CD4-positive, alpha-beta T cell treated with Interleukin-10 for 1 hour (primary cell): Measurements from ENCODE around the gene TSHZ2.
A peak's percentile ranks its signal among the peaks of the same experiment; 100 is the strongest.
"Not testable (repeated sequence)": the region's sequence is repeated elsewhere in the genome, so short reads cannot be mapped to it uniquely, and the experiment has no call there.

Experiments used
- DNase-seq: peaks from one replicate; pipeline ENCODE4 v3.0.0-alpha.2; 2020

Gene TSHZ2

DNA sequence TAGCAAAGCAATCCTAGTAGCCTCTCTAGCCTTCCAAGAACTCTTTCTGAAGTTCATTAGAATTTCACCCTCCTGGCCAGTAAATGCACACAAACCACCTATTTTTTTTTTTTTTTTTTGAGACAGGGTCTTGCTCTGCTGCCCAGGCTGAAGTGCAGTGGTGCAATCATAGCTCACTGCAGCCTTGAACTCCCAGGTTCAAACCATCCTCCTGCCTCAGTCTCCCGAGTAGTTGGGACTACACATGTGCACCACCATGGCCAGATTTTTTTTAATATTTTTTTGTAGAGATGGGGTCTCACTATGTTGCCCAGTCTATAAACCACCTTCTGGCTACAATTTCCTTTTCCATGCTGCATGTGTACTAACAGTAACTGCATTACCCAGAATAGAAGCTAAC lies 320.2 kb downstream of the TSHZ2 start:
- DNase-seq = no peak

DNA sequence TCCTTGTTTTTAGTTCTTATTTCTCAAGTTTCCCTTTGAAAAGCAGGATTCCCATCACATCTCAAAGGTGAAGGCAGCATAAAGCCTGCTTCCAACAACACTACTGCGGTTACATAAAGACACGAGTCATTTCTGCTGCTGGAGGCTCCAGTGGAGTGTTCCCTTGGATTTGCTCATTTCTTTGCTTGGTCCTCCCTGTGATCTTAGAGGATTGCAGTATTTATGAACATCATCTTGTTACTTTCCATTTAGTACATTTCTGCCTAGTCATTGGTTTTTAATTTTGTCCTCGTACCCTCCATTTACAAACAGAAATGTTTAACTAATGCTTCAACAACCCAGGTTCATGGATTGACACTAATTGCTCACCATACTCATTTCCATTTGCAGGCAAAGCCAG lies 322.6 kb downstream of the TSHZ2 start:
- DNase-seq = no peak

DNA sequence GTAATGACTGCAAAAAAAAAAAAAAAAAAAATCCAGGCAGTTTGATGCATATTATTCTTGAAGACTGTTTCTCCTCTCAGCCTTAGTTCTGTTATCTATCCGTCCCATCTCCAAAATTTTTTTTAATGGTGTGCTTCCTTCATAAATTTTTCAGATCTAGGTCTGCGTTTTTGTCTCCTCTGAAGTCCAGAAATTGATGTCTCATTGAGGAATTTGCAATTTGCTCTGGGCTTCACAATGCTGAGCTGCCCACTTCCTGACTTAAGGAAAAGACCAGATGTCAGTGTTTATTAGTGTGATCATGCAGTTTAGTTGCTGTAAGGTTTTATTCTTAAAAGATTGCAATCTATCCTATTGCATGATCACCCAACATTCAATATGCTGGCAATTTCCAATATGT lies 323.9 kb downstream of the TSHZ2 start:
- no peak for DNase-seq

DNA sequence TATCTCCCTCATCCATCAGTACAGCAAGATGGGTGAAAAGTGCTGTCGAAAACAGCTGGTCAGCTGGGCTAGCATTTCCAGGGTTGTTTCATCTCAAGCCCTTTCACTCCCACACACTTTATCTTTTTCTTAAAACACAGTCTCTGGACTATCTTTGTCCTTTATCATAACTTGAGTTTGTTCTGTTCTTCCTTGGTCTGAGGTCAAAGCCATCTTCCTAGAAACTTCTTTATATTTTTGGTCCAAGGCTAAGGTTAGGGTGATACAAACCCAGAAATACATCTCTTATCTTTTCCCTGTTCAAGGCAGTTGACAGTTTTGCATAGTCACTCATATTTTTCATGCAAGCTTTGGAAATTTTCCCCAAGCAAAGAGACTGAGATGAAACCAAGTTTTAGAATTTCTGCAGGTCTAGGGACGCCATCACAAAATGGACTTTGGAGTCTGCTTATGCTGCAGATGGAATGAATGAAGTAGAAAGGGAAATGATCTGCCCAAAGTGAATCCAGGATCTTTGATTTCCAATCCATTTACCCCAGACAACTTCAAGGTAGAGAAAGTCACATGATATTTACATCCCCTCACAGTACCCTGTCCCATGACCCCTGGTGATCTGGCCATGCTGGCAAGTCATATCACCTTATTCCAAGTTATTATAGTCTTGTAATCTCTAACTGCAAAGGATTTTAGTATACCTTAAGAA lies 324.4 kb downstream of the TSHZ2 start:
- no peak for DNase-seq

DNA sequence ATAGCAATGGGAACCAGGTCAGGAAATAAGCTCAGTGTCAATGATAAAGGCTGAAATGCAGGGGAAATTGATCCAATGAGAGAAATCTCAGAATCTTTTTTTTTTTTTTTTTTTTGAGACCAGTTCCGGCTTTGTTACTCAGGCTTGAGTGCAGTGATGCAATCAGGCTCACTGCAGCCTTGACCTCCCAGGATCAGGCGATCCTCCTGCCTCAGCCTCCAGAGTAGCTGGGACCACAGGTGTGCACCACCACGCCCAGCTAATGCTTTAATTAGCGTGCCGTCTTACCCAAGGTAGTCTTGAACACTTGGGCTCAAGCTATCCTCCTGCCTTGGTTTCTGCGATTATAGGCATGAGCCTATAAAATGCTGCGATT lies 325.0 kb downstream of the TSHZ2 start:
- DNase-seq = no peak

DNA sequence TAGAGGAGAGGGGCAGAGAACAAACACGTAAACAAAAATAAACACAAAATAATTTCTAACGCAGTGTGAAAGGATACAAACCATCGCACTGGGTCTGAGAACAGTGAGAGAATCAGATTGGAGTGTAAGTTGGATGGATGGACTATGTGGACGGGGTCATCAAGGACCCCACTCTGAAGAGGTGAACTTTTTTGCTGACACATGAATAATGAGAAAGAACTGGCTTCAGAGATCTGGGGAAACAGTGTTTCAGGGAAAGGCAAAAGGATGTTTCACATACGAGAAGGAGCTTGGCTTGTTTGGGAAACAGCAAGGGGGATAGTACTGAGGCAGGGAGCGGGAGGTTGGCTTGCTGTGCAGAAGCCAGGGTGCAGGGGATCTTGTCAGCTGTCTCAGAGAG lies 326.1 kb downstream of the TSHZ2 start:
- no peak for DNase-seq

DNA sequence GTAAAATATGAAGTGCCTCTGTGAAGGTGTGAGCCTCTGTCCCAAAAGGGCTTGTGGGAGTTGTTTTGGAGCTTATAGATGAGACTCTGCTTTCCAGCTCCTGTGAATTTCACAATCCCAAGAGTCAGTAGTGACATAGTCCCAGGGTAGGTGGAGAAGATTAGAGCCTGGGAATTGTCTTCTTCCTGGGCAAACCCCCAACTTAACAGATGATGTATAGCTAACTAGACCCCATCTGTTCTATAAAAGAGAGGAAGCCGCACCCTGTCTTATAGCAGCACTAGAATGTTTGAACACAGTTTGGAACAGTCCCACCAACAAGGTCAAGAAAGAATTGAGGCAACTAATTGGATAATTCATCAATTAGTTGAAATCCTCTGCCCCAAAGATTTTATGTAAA lies 326.8 kb downstream of the TSHZ2 start:
- DNase-seq = no peak

DNA sequence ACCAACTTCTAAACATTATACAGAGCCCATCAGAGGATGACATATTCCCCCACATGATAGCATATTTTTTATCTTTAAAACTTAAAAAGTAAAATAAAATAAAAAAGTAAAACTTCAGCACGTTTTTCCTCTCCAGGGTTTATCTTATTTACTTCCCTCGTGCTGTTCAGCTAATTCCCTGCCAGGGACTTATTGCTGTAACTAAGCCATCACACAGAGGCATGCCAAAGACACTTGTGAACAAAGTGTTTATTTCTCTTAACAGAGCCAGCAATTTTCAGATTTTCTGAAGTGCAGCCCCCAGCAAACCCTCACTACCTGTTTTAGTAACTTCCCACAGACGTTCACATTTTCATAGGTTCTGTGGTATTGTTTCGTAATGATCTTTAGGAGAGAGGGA lies 327.7 kb downstream of the TSHZ2 start:
- no peak for DNase-seq

DNA sequence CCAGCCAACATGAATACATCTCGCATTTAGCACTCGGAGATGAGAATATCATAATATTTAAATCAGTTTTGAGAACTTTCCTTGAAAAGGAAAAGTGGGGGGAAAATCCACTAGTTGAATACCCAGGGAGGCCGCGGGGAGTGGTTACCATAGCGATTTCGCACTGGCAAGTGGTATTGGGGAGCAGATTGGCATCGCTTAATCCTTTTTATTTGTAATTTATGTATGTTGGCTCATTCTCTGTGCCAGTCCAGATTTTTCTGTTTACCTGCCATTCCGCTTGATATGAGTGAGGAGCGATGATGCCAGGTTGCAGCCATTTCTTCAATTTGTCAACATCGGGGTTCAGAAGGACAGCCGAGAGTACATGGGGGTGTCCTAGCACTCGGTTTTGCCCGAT lies 329.7 kb downstream of the TSHZ2 start:
- no peak for DNase-seq

DNA sequence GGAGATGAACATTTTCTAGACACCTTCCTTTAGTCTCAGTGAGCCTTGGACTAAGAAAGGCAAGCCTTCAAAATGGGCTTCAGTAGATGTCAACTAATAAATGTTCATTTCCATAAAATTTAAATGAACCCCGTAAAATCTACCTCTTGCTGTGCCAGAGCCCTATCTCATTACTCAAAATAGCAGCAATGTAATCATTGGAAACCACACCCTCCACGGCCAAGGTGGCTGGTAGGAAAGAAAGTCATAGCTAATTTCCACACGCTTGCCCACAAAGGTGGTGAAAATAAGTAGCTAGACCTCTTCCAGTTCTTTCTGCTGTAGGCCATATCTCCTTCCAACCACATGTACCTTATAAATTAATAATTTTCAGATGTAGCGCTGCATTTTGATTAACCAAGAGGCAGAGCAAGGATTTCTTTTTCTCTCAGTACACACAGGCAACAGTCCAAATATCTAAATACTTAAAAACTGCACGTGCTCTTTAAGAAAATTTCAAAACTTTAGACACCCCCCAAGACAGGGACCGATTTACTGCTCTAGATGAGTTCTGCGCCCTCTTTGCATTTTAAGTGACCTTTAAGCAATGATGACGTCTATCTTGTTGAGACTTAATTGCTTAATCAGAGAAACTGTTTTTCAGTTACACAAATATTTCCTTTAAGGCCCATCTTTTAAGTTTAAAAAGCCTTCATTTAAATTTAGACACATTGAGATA lies 330.7 kb downstream of the TSHZ2 start:
- no peak for DNase-seq

DNA sequence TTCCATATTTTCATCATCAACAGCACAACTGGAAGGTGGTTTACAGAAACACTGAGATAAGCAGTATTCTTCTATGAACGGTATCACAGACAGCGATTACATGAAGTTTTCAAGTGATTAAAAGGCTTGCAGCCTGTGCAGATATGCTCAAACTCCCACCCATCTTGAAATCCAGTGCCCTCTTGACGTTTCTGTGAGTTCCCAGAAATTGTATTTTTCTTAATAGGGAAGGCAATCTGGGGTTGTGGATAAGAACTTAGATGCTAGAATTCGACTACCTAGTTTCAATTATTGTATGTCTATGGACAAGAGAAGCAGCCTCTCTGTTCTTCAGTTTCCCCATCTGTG lies 331.2 kb downstream of the TSHZ2 start:
- no peak for DNase-seq

DNA sequence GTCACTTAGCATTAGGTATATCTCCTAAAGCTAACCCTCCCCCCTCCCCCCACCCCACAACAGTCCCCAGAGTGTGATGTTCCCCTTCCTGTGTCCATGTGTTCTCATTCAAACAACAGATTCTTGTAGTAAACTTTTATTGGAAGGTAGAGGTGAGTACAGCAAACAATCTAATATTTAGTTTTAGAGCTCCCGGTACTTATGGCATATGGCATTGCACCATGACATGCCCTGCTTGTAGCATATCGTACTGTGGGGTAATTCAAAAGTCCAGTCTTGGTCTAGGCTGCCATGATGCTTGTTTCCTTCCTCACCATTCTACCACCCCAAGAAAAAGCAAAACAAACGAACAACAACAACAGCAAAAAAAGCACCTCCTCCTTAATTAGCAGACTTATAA lies 332.0 kb downstream of the TSHZ2 start:
- DNase-seq = no peak

DNA sequence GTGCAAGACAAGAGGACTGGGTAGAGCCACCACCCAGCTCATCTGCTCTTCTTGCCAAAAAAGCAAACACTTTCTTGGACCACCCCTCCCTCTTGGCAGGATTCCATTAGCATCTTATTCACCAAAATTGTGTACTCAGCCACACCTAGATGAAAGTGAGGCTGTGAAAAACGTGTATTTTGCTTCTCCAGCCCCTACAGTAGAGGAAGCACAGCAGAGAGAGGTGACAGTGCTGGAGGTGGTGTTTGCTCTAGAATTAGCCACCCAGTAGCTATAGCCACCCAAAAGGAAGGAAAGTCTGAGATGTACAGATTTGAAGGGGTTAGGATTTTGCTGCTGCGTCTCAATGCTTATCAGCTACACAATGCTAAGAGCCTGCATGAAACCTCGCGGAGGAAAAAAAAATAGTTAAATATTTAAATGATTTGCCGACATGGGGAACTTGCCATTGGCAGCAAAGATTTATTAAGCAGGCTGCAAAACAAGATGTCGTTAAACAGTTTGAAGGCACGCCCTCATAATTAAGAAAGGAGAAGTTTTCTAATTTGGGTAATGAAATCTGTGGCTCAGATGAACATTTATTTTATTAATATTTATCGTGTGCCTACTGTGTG lies 334.1 kb downstream of the TSHZ2 start:
- DNase-seq = no peak

DNA sequence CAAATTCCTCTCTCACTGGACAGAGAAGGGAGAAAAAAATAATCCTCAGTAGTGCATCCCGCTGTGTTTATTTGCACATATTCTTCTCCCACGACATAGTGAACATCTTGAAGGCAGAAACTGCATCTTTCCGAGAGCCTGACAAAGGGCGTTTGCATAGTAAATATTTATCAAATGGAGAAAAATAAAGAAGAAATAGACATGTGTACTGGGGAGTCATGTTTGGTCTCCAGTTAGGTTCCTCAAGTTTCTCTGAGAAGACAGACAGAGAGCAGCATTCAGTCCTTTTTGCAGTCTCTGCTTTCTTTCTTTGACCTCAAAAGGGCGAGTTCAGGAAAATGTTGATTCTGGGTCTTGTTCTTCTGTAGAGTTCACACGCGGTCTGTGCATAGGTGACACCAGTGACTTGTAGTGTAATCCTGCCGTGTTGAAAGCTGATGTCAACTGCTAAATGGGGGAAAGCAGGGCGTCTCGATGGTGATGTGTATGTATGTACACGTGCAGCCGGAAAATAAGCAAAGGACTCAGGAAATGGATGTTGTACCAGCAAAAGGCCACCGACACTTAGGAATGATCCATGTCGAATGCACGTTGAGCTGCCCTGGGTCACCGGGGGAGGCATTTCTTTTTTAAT lies 335.9 kb downstream of the TSHZ2 start:
- no peak for DNase-seq

DNA sequence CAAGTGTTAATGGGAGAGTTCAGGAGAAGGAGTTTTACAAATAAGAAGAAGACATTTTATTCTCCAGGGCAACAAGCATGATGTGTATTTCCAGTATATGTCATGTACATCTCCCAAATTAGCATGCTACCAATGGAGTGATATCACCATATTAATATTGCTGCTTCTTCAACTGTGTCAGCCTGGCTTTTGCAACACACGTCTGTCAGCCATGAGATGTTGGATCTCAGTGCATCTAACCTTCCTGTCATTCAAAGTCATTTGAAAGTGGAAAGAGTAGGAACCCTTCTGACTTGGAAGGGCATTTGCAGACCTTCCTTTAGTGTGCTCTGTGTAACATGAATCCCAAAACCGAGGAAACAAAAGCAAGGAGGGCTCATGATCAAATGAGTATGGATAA lies 337.4 kb downstream of the TSHZ2 start:
- DNase-seq = no peak

DNA sequence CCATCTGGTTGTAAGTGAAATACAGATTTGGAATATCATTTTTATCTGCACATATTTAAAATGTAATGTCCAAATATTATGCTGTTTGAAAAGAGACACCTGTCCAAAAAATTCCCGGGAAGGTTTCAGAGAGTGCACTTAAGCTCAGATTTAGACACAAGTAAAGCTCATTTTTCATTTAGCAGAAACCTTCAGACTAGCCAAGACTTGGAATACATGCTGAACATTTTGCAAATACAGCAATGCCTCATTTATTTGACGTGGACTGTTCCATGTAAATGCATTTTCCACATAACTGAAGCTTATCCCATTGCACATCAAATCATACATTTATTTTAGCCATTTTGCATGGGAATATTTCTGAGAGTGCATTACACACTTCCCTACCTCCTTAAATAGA lies 340.8 kb downstream of the TSHZ2 start:
- DNase-seq = no peak

DNA sequence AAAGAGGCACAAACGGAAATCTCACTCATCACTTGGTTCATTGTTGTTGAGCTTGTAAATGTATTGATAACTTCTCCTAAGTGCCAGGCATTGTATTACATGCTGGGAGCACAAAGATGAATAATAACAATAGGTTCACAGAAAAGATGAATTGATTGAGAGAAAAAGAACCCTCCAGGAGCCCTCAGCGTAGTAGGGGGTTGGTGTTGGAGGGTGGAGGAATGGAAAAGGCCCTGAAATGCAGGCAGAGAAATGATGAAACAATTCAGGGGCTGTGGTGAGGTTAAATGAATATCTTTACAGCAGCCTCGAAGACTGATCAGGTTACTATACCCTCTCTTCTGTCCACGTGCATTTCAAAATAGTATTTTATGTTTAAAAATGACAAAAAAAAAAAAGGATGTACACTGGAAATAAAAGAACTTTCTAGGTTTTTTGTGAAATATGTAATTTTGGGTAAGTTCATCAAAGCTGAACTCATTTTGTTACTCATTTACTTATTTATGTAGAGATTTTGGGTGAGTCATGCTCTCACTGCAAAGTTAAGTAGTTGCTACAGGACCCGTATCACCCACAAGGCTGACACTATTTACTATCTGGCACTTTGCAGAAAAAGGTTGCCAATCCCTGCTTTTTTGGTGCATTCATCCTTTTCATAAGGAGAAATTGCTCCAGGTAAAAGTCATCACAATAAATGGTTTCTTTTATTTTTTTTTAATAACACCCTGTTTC lies 344.2 kb downstream of the TSHZ2 start:
- DNase-seq = no peak

DNA sequence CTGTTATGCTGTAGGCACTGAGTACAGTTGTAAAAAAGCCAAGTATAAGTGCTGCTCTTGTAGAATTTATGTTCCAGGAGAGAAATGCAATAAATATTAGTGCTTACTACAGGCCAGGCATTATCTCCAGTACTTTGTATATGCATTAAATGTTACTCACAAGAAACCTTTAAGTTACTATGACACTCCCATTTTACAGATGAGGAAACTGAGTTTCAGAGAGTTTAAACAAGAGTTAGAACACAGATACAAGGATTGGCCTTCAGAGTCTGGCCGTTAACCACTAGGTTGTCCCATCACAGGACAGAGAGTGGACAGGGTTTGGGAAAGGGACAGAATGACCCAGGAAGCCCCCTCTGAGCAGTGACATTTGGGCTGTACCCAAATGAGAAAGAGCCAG lies 347.0 kb downstream of the TSHZ2 start:
- no peak for DNase-seq

DNA sequence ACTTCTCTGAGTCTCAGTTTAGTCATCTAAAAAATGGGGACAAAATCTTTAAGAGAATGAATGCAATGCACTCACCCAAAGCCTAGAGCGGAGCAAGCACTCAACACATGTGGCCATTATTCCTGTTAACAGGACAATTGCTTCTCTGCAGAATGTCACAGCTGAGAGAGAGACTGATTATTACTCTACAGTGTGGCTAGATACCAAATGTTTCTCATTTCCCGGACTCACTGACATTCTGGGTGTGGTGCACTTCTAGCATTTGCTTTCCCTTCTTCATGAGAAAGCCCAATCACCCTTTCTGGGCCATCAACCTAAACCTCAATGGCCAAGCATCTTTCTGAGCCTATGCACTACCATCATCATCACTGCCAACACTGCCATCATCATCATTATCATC lies 347.6 kb downstream of the TSHZ2 start:
- no peak for DNase-seq

DNA sequence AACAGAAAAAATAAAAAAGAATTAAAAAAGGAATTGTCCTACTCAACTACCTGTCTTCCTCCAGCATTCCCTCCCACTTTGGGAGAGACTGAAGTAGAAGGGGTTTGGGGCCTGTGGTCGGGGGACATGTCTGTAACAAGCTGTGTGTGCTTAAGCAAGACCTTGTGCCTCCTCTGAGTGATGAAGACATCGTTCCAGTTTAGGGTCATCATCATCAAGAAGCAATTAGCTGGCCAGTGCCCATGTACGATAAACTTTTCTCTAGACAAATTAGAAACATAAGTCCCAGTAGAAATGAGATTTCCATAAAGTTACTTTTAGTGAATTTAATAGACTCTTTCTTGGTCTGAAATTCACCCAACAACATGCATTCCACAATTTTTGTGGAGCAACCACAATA lies 348.5 kb downstream of the TSHZ2 start:
- no peak for DNase-seq

DNA sequence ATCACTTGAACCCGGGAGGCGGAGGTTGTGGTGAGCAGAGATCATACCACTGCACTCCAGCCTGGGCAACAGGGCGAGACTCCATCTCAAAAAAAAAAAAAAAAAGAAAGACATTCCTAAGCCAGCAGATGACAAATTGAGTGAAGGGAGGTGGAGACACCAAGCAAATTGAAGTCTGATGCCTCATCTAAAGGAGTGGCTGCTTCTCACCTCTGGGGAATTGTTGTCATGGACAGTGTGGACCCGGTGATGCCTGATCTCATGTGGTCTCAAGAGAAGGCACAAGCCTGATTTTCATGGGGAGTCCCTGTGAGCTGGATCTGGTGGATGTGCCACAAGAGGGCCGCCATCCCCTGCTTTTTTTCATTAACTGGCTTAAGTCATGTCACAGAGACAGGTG lies 349.4 kb downstream of the TSHZ2 start:
- no peak for DNase-seq

DNA sequence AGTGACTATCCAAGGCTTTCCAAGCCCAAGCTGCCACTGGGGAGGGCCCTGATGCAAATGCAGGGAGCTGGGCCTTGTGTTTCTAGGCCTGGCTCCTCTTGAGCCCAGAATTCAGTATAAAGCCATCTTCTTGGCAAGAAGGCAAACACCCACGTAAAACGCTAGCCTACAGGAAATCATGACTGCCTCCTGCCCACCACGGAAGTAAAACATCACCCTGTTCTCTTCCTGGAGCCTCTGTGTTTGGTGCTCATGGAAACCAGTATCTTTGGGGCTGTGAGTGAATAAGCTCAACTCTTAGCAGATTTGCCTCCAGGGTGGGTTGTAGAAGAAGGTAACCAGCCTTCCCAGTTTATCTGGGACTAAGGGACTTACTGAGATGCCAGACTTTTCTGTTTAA lies 350.5 kb downstream of the TSHZ2 start:
- DNase-seq = peak; percentile 1

DNA sequence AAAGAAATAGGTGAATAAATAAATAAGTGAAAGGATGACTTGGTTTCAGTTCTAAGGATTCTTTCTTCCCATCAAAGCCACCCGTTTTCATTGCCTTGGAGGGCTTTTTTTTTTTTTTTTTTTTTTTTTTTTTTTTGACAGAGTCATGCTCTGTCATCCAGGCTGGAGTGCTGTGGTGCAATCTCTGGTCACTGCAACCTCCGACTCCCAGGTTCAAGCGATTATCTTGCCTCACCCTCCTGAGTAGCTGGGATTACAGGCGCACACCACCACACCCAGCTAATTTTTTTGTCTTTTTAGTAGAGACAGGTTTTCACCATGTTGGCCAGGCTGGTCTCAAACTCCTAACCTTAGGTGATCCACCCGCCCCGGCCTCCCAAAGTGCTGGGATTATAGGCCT lies 351.3 kb downstream of the TSHZ2 start:
- not testable (repeated sequence) for DNase-seq

DNA sequence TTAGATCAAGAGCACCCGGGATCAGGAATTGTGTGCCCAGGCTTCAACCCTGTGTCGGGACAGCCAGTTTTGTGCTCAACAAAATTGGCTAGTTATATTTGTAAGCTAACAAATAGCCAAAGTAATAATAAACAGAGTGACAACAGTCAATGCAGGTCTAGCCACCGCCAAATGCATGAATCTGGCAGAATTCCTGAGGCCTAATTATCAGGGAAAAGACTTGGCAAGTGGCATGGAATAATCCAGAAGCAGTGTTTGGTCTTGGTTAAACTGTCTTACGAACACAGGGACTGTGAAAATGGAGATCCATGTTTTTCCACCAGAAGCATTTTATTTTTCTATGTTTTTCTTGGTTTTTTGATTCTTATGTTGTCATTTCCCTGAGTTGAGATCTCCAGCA lies 352.7 kb downstream of the TSHZ2 start:
- no peak for DNase-seq
